ENCODE data around the gene MRPS22.

The MRPS22 gene

GRCh38 chr3:139304383-139304782 lies 39.4 kb upstream of the MRPS22 start:
- Histone ChIP-seq H3K27me3 (ENCODE audit: control insufficient read depth in 3 of 3, insufficient read depth in 3 of 3, low read depth in 1 of 3, low read length in 3 of 3) (peaks cover 0 to 3% (median 0%) of the 10 kb centered on the region in 3 experiments), H3K36me3 (replicated peaks in 1 of 2; ENCODE audit: control insufficient read depth in 2 of 2, insufficient read depth in 2 of 2, low read length in 2 of 2) (no peaks in the 10 kb centered on the region), H2AFZ (ENCODE audit: low read length) (no peak overlapping the region), H3K4me2 (ENCODE audit: insufficient read depth, low read length, poor library complexity, severe bottlenecking) (no peak overlapping the region), H3K9ac (ENCODE audit: low read depth, low read length, poor library complexity) (no peak overlapping the region), H3K4me1 (ENCODE audit: control insufficient read depth in 2 of 2, insufficient read depth in 1 of 2, low read depth in 1 of 2, low read length in 2 of 2) (peaks cover 0 to 8% of the 10 kb centered on the region in 2 donors), H2BK120ac (ENCODE audit: low read depth, low read length) (no peak overlapping the region), H3K27ac (replicated peaks; ENCODE audit: low read length) (no peak overlapping the region), H3K23ac (ENCODE audit: low read depth, low read length, poor library complexity) (no peak overlapping the region), H3K79me1 (ENCODE audit: low read depth, low read length) (no peaks in the 10 kb centered on the region), H2BK5ac (ENCODE audit: low read length) (no peak overlapping the region), H3K18ac (ENCODE audit: low read length) (no peak overlapping the region), H4K8ac (ENCODE audit: low read depth, low read length) (no peak overlapping the region), H2BK15ac (ENCODE audit: low read length) (no peak overlapping the region), H2BK12ac (ENCODE audit: low read length) (no peak overlapping the region), H3K4me3 (ENCODE audit: low read length in 2 of 2) (no peak overlapping the region), H3K14ac (ENCODE audit: low read length) (no peak overlapping the region), H4K91ac (ENCODE audit: low read depth, low read length, poor library complexity) (no peak overlapping the region), H2AK5ac (ENCODE audit: low read depth, low read length) (no peak overlapping the region), H3K9me3 (replicated peaks in 1 of 2; ENCODE audit: control insufficient read depth in 2 of 2, insufficient read depth in 1 of 2, low read depth in 1 of 2, low read length in 2 of 2) (peaks cover 0 to 2% of the 10 kb centered on the region in 2 donors), H3K4ac (ENCODE audit: low read length) (no peak overlapping the region)
- no peak for DNase-seq (ENCODE audit: low spot score)
- no CpG with 5 or more reads among the region's 3 CpGs for WGBS, 2 donors (ENCODE audit: extremely low coverage in 2 of 2, insufficient read length in 2 of 2, insufficient replicate concordance in 1 of 2)

GRCh38 chr3:139306078-139306477 lies 37.7 kb upstream of the MRPS22 start:
- H3K9ac ChIP-seq (ENCODE audit: low read depth, low read length, poor library complexity) = no peak overlapping the region
- no peak overlapping the region for H2BK120ac ChIP-seq (ENCODE audit: low read depth, low read length)
- H3K4me3 ChIP-seq (ENCODE audit: low read length in 2 of 2) = no peak overlapping the region
- H3K23ac ChIP-seq (ENCODE audit: low read depth, low read length, poor library complexity) = no peak overlapping the region
- H2BK5ac ChIP-seq (ENCODE audit: low read length) = no peak overlapping the region
- no peak overlapping the region for H2AFZ ChIP-seq (ENCODE audit: low read length)
- peaks cover 0 to 2% of the 10 kb centered on the region in 2 donors for H3K9me3 ChIP-seq (replicated peaks in 1 of 2; ENCODE audit: control insufficient read depth in 2 of 2, insufficient read depth in 1 of 2, low read depth in 1 of 2, low read length in 2 of 2)
- peaks cover 8 to 9% of the 10 kb centered on the region in 2 donors for H3K4me1 ChIP-seq (ENCODE audit: control insufficient read depth in 2 of 2, insufficient read depth in 1 of 2, low read depth in 1 of 2, low read length in 2 of 2)
- no peak overlapping the region for H3K4me2 ChIP-seq (ENCODE audit: insufficient read depth, low read length, poor library complexity, severe bottlenecking)
- no peak overlapping the region for H3K18ac ChIP-seq (ENCODE audit: low read length)
- no peak overlapping the region for H4K91ac ChIP-seq (ENCODE audit: low read depth, low read length, poor library complexity)
- H4K8ac ChIP-seq (ENCODE audit: low read depth, low read length) = no peak overlapping the region
- H3K36me3 ChIP-seq (replicated peaks in 1 of 2; ENCODE audit: control insufficient read depth in 2 of 2, insufficient read depth in 2 of 2, low read length in 2 of 2) = no peaks in the 10 kb centered on the region
- no CpG with 5 or more reads among the region's 2 CpGs for WGBS, 2 donors (ENCODE audit: extremely low coverage in 2 of 2, insufficient read length in 2 of 2, insufficient replicate concordance in 1 of 2)
- H2AK5ac ChIP-seq (ENCODE audit: low read depth, low read length) = no peak overlapping the region
- no peak for DNase-seq (ENCODE audit: low spot score)
- no peak overlapping the region for H3K27ac ChIP-seq (replicated peaks; ENCODE audit: low read length)
- no peak overlapping the region for H3K14ac ChIP-seq (ENCODE audit: low read length)
- H3K27me3 ChIP-seq (ENCODE audit: control insufficient read depth in 3 of 3, insufficient read depth in 3 of 3, low read depth in 1 of 3, low read length in 3 of 3) = peaks cover 0 to 3% (median 0%) of the 10 kb centered on the region in 3 experiments
- H3K4ac ChIP-seq (ENCODE audit: low read length) = no peak overlapping the region
- H2BK12ac ChIP-seq (ENCODE audit: low read length) = no peak overlapping the region
- H2BK15ac ChIP-seq (ENCODE audit: low read length) = no peak overlapping the region
- no peaks in the 10 kb centered on the region for H3K79me1 ChIP-seq (ENCODE audit: low read depth, low read length)

DNA sequence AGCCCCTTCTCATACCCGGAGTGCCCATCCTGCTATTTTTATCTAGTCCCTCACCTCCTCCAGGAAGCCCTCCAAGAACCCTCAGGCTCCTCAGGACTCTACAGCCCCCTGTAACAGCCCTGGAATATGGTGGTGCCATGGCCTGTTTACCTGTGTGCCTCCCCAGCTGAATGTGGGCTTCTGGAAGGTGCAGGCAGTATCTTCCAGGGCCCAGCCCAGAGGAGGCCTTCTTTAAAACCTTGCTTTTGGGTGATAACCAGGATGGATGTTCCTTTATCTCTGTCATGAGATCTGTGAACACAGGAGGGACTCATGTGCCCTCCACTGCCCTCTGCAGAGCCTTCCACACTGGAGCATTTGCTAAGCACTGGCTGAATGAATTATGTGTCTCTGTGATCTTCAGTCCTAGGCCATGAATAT lies 36.7 kb upstream of the MRPS22 start:
- Histone ChIP-seq H3K18ac (ENCODE audit: low read length) (no peak overlapping the region), H3K4me1 (ENCODE audit: control insufficient read depth in 2 of 2, insufficient read depth in 1 of 2, low read depth in 1 of 2, low read length in 2 of 2) (peaks cover 8 to 9% of the 10 kb centered on the region in 2 donors), H3K79me1 (ENCODE audit: low read depth, low read length) (no peaks in the 10 kb centered on the region), H2BK5ac (ENCODE audit: low read length) (no peak overlapping the region), H4K91ac (ENCODE audit: low read depth, low read length, poor library complexity) (no peak overlapping the region), H2AFZ (ENCODE audit: low read length) (no peak overlapping the region), H3K27me3 (ENCODE audit: control insufficient read depth in 3 of 3, insufficient read depth in 3 of 3, low read depth in 1 of 3, low read length in 3 of 3) (peaks cover 0 to 2% (median 0%) of the 10 kb centered on the region in 3 experiments), H3K36me3 (replicated peaks in 1 of 2; ENCODE audit: control insufficient read depth in 2 of 2, insufficient read depth in 2 of 2, low read length in 2 of 2) (no peaks in the 10 kb centered on the region), H2BK12ac (ENCODE audit: low read length) (no peak overlapping the region), H3K4me3 (ENCODE audit: low read length in 2 of 2) (no peak overlapping the region), H3K9me3 (replicated peaks in 1 of 2; ENCODE audit: control insufficient read depth in 2 of 2, insufficient read depth in 1 of 2, low read depth in 1 of 2, low read length in 2 of 2) (peaks cover 0 to 2% of the 10 kb centered on the region in 2 donors), H4K8ac (ENCODE audit: low read depth, low read length) (no peak overlapping the region), H3K4ac (ENCODE audit: low read length) (no peak overlapping the region), H3K27ac (replicated peaks; ENCODE audit: low read length) (no peak overlapping the region), H3K14ac (ENCODE audit: low read length) (no peak overlapping the region), H2BK15ac (ENCODE audit: low read length) (no peak overlapping the region), H2AK5ac (ENCODE audit: low read depth, low read length) (no peak overlapping the region), H3K23ac (ENCODE audit: low read depth, low read length, poor library complexity) (no peak overlapping the region), H2BK120ac (ENCODE audit: low read depth, low read length) (no peak overlapping the region), H3K9ac (ENCODE audit: low read depth, low read length, poor library complexity) (no peak overlapping the region), H3K4me2 (ENCODE audit: insufficient read depth, low read length, poor library complexity, severe bottlenecking) (no peak overlapping the region)
- no CpG with 5 or more reads among the region's 1 CpG for WGBS, 2 donors (ENCODE audit: extremely low coverage in 2 of 2, insufficient read length in 2 of 2, insufficient replicate concordance in 1 of 2)
- DNase-seq (ENCODE audit: low spot score) = no peak

GRCh38 chr3:139307601-139308555 lies 35.9 kb upstream of the MRPS22 start:
- Histone ChIP-seq H2AFZ (ENCODE audit: low read length) (no peak overlapping the region), H3K27me3 (ENCODE audit: control insufficient read depth in 3 of 3, insufficient read depth in 3 of 3, low read depth in 1 of 3, low read length in 3 of 3) (no peaks in the 10 kb centered on the region), H3K4me2 (ENCODE audit: insufficient read depth, low read length, poor library complexity, severe bottlenecking) (no peak overlapping the region), H3K9ac (ENCODE audit: low read depth, low read length, poor library complexity) (no peak overlapping the region), H2AK5ac (ENCODE audit: low read depth, low read length) (no peak overlapping the region), H2BK15ac (ENCODE audit: low read length) (no peak overlapping the region), H3K79me1 (ENCODE audit: low read depth, low read length) (no peaks in the 10 kb centered on the region), H2BK5ac (ENCODE audit: low read length) (no peak overlapping the region), H2BK12ac (ENCODE audit: low read length) (no peak overlapping the region), H3K36me3 (replicated peaks in 1 of 2; ENCODE audit: control insufficient read depth in 2 of 2, insufficient read depth in 2 of 2, low read length in 2 of 2) (no peaks in the 10 kb centered on the region), H2BK120ac (ENCODE audit: low read depth, low read length) (no peak overlapping the region), H4K91ac (ENCODE audit: low read depth, low read length, poor library complexity) (no peak overlapping the region), H3K14ac (ENCODE audit: low read length) (no peak overlapping the region), H3K18ac (ENCODE audit: low read length) (peak overlapping the region; percentile 66), H3K4ac (ENCODE audit: low read length) (no peak overlapping the region), H3K4me3 (ENCODE audit: low read length in 2 of 2) (no peak overlapping the region), H3K9me3 (replicated peaks in 1 of 2; ENCODE audit: control insufficient read depth in 2 of 2, insufficient read depth in 1 of 2, low read depth in 1 of 2, low read length in 2 of 2) (no peaks in the 10 kb centered on the region), H3K23ac (ENCODE audit: low read depth, low read length, poor library complexity) (no peak overlapping the region), H4K8ac (ENCODE audit: low read depth, low read length) (no peak overlapping the region), H3K4me1 (ENCODE audit: control insufficient read depth in 2 of 2, insufficient read depth in 1 of 2, low read depth in 1 of 2, low read length in 2 of 2) (peaks cover 8 to 9% of the 10 kb centered on the region in 2 donors), H3K27ac (replicated peaks; ENCODE audit: low read length) (no peak overlapping the region)
- no peak for DNase-seq (ENCODE audit: low spot score)
- WGBS, 2 donors (ENCODE audit: extremely low coverage in 2 of 2, insufficient read length in 2 of 2, insufficient replicate concordance in 1 of 2) = no CpG with 5 or more reads among the region's 6 CpGs
